Ascending aorta (tissue), 2 donors: ENCODE data around the gene NTSR1. TPM values are rescaled to one million over a fixed set of nuclear protein-coding genes. Genes with fewer than 3 reads are reported as not detected.

ENCODE experiments used
- DNase-seq, 2 donors: peaks; one replicate each; pipeline ENCODE4 v3.0.0-alpha.2; 2019; ENCODE audit warnings: low spot score in 2 of 2
- H3K27ac ChIP-seq, 2 donors: fragments of 200-600 bp; sonication (generic); one replicate each; pipeline ENCODE4 v1.5.1; 2016 to 2017; ENCODE audit warnings: mild to moderate bottlenecking in 1 of 2
- H3K27me3 ChIP-seq: fragments of 200-600 bp; sonication (generic); one replicate; pipeline ENCODE4 v1.5.1; 2017
- H3K36me3 ChIP-seq, 2 donors: fragments of 200-600 bp; sonication (generic); one replicate each; pipeline ENCODE4 v1.5.1; 2016
- H3K4me1 ChIP-seq, 2 donors: fragments of 200-600 bp; sonication (generic); one replicate each; pipeline ENCODE4 v1.5.1; 2016 to 2017; ENCODE audit warnings: mild to moderate bottlenecking in 1 of 2
- H3K4me3 ChIP-seq, 2 donors: fragments of 200-600 bp; sonication (generic); one replicate each; pipeline ENCODE4 v1.5.1; 2016 to 2017; ENCODE audit warnings: mild to moderate bottlenecking in 1 of 2
- H3K9me3 ChIP-seq, 2 donors: fragments of 200-600 bp; sonication (generic); one replicate each; pipeline ENCODE4 v1.5.1; 2016
- CTCF ChIP-seq, 3 experiments: fragments of 200-600 bp in 2 of 3; fragments of 450-650 bp in 1 of 3; sonication (generic) in 2 of 3; IDR thresholded peaks; one replicate each; pipeline ENCODE4 v1.5.1; 2016 to 2019; ENCODE audit warnings: antibody characterized with exemption in 3 of 3, mild to moderate bottlenecking in 1 of 3, moderate library complexity in 1 of 3
- intact Hi-C: fragments of 100-400 bp; cut with DNase I; formaldehyde crosslinking; loops from one replicate; pipeline ENCODE4 v1.15.1; 2023
- total RNA-seq: library from RNA; depleted of rRNA; stranded (reverse); fragments of >200 nt; gene quantifications from one replicate; pipeline ENCODE4 v1.1.0, GENCODE V29; 2016

Gene NTSR1
- total RNA-seq, 1 donor from 2014 or later: not detected

GRCh38 chr20:62685781-62686555 is 22.7 kb upstream of the NTSR1 start:
- H3K4me3 ChIP-seq: no peak overlapping the region
- no peak for TF ChIP-seq CTCF (IDR thresholded peaks at IDR 0.05)
- H3K27me3 ChIP-seq: peaks cover 8% of the 10 kb centered on the region
- no peaks in the 10 kb centered on the region for H3K36me3 ChIP-seq
- no peaks in the 10 kb centered on the region for H3K9me3 ChIP-seq
- H3K27ac ChIP-seq: no peak overlapping the region
- H3K4me1 ChIP-seq: no peaks in the 10 kb centered on the region
- peak; percentile 25 to 72 for DNase-seq
- intact Hi-C loops: no loop called here

- no peaks in the 10 kb centered on the region for H3K36me3 ChIP-seq
- DNase-seq: no peak
- intact Hi-C loops: no loop called here
- H3K4me1 ChIP-seq: no peaks in the 10 kb centered on the region
- H3K4me3 ChIP-seq: no peak overlapping the region
- TF ChIP-seq CTCF (IDR thresholded peaks at IDR 0.05): no peak
- H3K27me3 ChIP-seq: peaks cover 8% of the 10 kb centered on the region
- H3K9me3 ChIP-seq: no peaks in the 10 kb centered on the region
- H3K27ac ChIP-seq: no peak overlapping the region
Measured at GRCh38 chr20:62686869-62687830, 21.5 kb upstream of the NTSR1 start.

GRCh38 chr20:62688083-62688482 is 20.6 kb upstream of the NTSR1 start:
- Histone ChIP-seq H3K4me1 (no peaks in the 10 kb centered on the region), H3K27me3 (peaks cover 8% of the 10 kb centered on the region), H3K27ac (no peak overlapping the region), H3K36me3 (no peaks in the 10 kb centered on the region), H3K4me3 (no peak overlapping the region), H3K9me3 (no peaks in the 10 kb centered on the region)
- intact Hi-C loops: no loop called here
- no peak for DNase-seq
- TF ChIP-seq CTCF (IDR thresholded peaks at IDR 0.05): no peak

- Histone ChIP-seq H3K4me3 (no peak overlapping the region), H3K36me3 (no peaks in the 10 kb centered on the region), H3K27me3 (peaks cover 8% of the 10 kb centered on the region), H3K27ac (no peak overlapping the region), H3K9me3 (no peaks in the 10 kb centered on the region), H3K4me1 (no peaks in the 10 kb centered on the region)
- intact Hi-C loops: no loop called here
- DNase-seq: no peak
- TF ChIP-seq CTCF (IDR thresholded peaks at IDR 0.05): no peak
Measured at GRCh38 chr20:62688855-62689460, 19.7 kb upstream of the NTSR1 start.

- intact Hi-C loops: no loop called here
- peaks cover 5% of the 10 kb centered on the region for H3K27me3 ChIP-seq
- no peaks in the 10 kb centered on the region for H3K4me1 ChIP-seq
- DNase-seq: no peak
- no peak overlapping the region for H3K27ac ChIP-seq
- no peak for TF ChIP-seq CTCF (IDR thresholded peaks at IDR 0.05)
- H3K36me3 ChIP-seq: no peaks in the 10 kb centered on the region
- no peaks in the 10 kb centered on the region for H3K9me3 ChIP-seq
- H3K4me3 ChIP-seq: no peak overlapping the region
Measured at GRCh38 chr20:62689861-62690260, 18.8 kb upstream of the NTSR1 start.
